Endothelial cell of umbilical vein (primary cell): ENCODE measurements around the gene KLHL13.

Experiments
- CTCF ChIP-seq, 2 donors: IDR thresholded peaks; 1 replicate in 1 of 2; 2 replicates in 1 of 2; pipeline ENCODE4 v1.5.1; 2011; ENCODE audit warnings: low read length in 2 of 2, mild to moderate bottlenecking in 2 of 2, moderate library complexity in 2 of 2, control low read depth in 1 of 2, inconsistent platforms in 1 of 2, low read depth in 1 of 2; ENCODE audit not compliant: insufficient read depth in 1 of 2; ENCODE audit errors: extremely low read depth in 1 of 2
- EZH2 ChIP-seq: IDR thresholded peaks from 2 replicates; pipeline ENCODE4 v1.6.1; 2012; ENCODE audit warnings: borderline replicate concordance, low read depth, mild to moderate bottlenecking, moderate library complexity, low read length, inconsistent platforms; ENCODE audit not compliant: severe bottlenecking
- GATA2 ChIP-seq: IDR thresholded peaks from 2 replicates; pipeline ENCODE4 v1.7.0; 2011; ENCODE audit warnings: low read depth, mild to moderate bottlenecking, moderate library complexity, mixed read lengths, low read length; ENCODE audit not compliant: insufficient read length, insufficient read depth
- MYC ChIP-seq: IDR thresholded peaks from one replicate; pipeline ENCODE4 v1.6.1; 2011; ENCODE audit warnings: mild to moderate bottlenecking, low read depth, low read length
- POLR2A ChIP-seq: IDR thresholded peaks from 2 replicates; pipeline ENCODE4 v1.6.1; 2012; ENCODE audit warnings: low read depth, mild to moderate bottlenecking, control low read depth, low read length
- POLR2AphosphoS5 ChIP-seq: IDR thresholded peaks from 2 replicates; pipeline ENCODE4 v1.6.1; 2012; ENCODE audit warnings: low read depth, mild to moderate bottlenecking, control low read depth, low read length, moderate library complexity; ENCODE audit not compliant: insufficient read depth

GRCh38 chrX:117973110-117973807 lies 143.4 kb downstream of the KLHL13 start:
- TF ChIP-seq POLR2A (no peak), POLR2AphosphoS5 (no peak), CTCF (IDR thresholded peaks at IDR 0.05; ENCODE audit: extremely low read depth in 1 of 2, insufficient read depth in 1 of 2, low read depth in 1 of 2, low read length in 2 of 2) (no peak), GATA2 (no peak), MYC (no peak), EZH2 (no peak)
